HG03025 (cell line): ENCODE measurements around the gene CSTPP1.

Experiments
- ATAC-seq: cut with Tn5 transposase; IDR thresholded peaks from one replicate; pipeline ENCODE4 v1.9.1; 2021; ENCODE audit warnings: mild to moderate bottlenecking, moderate library complexity; ENCODE audit not compliant: unreplicated experiment, low FRiP score

The CSTPP1 gene

GRCh38 chr11:47172740-47173336 is 236.3 kb downstream of the CSTPP1 start:
- no peak for ATAC-seq

DNA sequence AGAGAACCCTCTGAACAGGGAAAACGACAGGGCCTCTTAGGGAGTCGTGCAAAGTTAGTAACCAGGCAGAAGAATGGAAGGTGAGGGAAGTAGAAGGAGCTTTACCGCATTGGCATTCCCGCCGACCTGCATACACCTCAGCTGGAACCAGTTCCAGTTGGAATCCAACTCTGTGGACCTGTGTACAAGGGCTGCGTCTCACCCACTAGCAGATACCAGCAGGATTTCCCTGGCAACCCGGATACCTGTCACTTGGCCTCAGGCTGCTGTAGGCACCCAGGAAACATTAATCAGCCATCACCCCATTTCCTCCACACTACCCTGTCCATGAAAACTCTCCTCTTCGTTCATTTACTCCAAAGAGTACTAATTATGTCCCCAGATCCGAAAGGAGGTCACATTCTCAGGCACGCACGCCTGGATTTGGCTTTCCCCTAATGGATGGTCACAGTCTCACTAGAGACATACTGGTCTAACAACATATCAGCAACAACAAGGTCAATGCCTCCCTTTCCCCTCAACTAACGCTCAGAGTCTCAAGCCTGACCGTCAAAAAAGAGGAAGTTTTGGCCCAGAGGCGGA is 239.3 kb downstream of the CSTPP1 start:
- ATAC-seq: no peak

DNA sequence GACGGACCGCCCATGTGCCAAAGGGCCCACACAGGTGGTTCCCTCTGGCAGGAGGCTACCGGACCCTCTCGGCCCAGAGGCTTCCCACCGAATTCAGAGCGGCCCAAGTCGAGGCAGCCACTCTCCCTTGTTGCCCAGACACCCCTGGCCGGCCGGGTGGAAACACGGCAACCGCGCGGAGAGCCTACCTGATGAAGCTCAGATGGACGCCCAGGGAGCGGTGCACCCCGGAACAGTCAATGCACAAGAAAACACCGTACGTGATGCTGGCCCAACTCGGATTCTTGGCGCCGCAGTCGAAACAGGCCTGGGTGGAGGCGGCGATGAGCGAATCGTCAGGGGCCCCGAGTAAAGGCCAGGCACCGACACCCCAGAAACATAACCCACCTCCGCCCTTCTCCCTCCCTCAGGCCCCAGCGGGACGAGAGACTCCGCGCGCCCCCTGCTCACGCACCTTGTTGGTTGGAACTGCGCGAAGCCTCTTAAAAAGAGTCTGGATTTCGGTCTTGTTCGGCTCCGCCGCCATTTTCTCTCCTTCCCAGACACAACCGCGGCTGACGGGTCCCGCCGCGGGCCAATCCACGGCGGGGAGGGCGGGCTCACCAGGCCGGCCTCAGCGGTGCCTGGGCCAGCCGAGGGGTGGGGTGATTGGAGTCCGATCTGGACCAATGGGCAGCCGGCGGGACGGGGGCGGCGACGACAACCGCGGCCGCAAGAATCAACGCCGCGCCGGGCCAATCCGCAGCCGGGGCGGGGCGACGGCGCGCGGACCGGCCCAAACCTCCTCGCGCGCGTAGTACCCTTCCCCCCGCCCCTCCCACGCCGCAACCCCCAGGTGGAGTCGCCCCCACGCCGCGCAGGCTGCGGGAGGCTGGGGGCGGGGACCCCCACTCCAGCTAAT is 240.0 kb downstream of the CSTPP1 start, which contains the start of gene ARFGAP2:
Gene ARFGAP2 (minus strand): TSS at position 552 of the 901 bp plus-strand sequence. CDS start 26 bp downstream, at position 526.
- peak; percentile 86 for ATAC-seq

DNA sequence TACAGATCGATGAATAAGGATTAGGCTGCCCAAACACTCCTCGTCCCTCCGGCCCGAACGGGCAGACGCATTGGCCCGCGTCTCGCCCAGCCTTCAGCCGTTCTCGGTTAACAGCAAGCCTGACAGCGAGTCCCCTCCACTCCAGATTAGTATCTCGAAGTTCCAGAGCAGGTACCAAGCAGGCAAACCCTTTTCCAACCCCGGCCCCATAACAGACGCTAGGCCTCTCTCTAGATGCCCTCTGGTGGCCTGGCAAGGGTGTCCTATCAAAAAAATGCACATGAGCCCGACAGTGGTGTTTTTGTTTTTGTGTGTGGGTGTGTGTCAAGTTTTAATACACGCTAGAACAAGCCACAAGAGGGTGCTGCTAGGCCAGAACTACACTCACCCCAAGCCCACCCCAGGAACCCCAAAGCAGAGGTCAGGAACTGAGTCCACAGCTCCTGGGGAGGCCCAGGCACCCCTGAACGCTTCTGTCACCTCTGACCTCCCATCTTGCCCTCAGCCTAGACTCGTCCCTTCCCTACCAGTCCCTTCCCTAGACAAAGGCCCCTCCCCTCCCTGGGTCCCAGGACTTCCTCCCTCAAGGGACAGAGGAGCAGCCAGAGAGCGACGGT is 240.8 kb downstream of the CSTPP1 start:
- peak; percentile 36 for ATAC-seq

- no peak for ATAC-seq
These were observed 241.3 kb downstream of the CSTPP1 start for GRCh38 chr11:47177846-47178245.

- ATAC-seq: no peak
These were observed 241.8 kb downstream of the CSTPP1 start for GRCh38 chr11:47178316-47178715.

- ATAC-seq: no peak
These were observed 242.4 kb downstream of the CSTPP1 start for GRCh38 chr11:47178737-47179654.

GRCh38 chr11:47179655-47179991 is 243.1 kb downstream of the CSTPP1 start:
- ATAC-seq: no peak

GRCh38 chr11:47180006-47180787 is 243.6 kb downstream of the CSTPP1 start:
- no peak for ATAC-seq

DNA sequence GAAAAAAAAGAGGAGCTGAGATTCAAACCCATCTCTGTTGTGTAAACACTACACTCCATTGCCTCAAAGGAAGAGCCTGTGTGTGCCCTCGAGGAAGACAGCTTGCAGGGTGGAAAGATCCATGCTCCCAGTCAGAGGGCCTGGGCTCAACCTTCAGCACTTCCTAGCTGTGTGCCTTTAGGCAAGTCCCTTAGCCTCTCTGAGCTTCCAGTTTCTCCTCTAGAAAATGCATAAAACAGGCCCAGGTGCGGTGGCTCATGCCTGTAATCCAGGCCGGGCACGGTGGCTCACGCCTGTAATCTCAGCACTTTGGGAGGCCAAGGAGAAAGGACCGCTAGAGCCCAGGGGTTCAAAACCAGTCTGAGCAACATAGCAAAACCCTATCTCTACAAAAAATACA is 244.7 kb downstream of the CSTPP1 start:
- ATAC-seq: no peak

DNA sequence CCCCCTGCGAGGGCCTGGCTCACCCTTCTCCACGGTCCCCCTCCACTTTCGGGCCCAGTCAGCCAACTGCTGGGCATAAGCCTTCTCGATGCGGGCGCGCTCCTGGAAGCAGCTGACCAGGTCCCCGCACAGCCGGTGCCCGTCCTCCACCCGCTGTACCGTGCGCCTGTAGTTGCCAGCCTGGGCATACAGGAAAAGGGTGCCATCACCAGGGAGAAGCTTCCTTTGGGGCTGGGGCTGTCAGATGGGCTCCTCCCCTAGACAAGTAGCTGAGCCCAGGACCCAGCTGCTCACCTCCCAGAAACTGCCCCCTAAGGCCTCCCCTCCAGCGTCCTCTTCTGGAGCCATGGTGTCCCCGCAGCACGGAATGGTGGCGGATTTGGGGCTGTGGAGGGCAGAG is 245.8 kb downstream of the CSTPP1 start:
- no peak for ATAC-seq

- no peak for ATAC-seq
These were observed 246.7 kb downstream of the CSTPP1 start for GRCh38 chr11:47183031-47183856.

DNA sequence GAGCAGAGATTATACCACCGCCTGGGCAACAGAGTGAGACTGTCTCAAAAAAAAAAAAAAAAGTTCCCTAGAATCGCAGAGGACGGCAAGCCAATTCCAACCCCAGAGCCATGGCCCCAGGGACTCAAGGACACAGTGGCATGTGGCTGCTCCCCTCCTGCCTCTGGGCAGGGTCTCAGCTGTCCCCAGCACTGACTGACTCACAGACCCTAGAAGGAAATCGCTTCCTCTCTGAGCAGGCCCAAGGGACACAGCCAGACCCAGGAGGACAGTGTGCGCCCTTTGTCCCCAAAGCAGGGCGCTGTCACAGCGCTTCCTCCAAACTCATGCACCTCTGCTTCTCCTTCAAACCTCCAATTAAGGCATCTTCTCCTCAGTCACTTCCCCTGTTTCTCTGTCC is 247.4 kb downstream of the CSTPP1 start:
- ATAC-seq: no peak

DNA sequence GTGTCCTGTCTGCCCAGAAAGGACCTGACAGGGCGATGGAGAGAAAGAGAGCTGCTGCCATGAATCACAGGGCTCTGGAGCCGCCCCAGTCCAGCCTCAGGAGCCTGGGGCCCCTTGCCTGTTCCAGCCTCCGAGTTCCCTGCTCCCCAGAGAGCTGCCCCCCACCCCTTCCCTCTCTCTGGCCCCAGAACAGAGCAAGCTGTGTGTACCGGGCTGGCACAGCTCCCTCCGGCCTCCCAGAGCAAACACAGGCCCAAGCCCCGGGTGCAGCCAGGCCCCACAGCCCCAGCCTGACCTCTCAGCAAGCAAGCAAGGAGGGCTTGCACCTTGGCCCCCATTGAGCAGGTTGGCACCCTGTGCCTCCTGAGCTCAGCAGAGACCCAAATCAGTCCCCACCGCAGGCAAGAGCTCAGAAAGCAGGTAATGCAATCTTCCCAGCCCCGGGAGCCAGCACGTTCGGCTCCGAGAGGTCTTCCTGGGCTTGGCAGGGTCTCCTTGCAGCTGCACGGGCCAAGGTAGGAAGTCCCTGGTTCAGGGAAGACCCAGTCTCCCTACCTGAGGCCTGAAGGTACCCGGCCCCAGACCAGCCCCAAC is 248.2 kb downstream of the CSTPP1 start:
- ATAC-seq: no peak

- ATAC-seq: no peak
These were observed 248.9 kb downstream of the CSTPP1 start for GRCh38 chr11:47185305-47186075.

DNA sequence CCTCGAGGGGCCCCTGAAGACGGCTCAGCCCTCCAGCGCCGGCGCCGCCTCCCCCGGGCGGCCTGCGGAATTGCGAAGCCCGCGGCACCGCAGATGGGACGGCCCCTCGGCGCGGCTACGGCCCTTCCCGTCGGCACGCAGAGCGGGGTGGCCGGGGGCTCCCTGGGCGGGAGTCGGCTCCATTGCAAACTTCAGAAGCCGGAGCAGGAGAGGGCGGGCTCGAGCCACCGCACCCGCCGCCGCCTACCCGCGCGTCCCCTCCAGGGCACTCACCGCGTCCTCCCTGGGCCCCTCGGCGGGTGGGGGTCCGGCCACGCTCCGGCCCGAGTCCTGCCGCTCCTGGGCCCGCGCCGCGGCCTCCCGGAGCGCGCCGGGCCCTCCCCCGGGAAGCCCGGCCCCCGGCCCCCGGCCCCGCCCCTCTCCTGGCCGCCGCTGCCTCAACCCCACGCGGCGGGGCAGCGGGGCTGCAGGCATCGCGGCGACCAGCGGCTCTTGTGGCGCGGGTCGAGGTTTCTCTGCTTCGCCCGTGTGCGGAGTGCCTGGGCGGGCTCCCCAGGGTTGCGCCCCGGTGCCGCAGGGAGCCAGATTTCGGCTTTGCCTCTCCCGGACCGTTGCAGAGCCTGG is 249.6 kb downstream of the CSTPP1 start, which contains the start of gene PACSIN3:
Gene PACSIN3 (minus strand): TSS at position 359 of the 624 bp plus-strand sequence. CDS start 3,707 bp downstream, outside the sequence.
- ATAC-seq: no peak
